Liver (tissue), 9 donors: ENCODE data around the gene TSPAN32. TPM values are rescaled to one million over a fixed set of nuclear protein-coding genes. Genes with fewer than 3 reads are reported as not detected.
A peak's percentile ranks its signal among the peaks of the same experiment; 100 is the strongest.

ENCODE experiments used
- DNase-seq: peaks from one replicate; pipeline ENCODE4 v3.0.0-alpha.2; 2017; ENCODE audit warnings: low spot score
- H3K27ac ChIP-seq, 2 donors: one replicate each; pipeline ENCODE4 v1.7.0; 2013; ENCODE audit warnings: inconsistent platforms in 2 of 2, low read length in 2 of 2, control low read depth in 1 of 2, low read depth in 1 of 2, mild to moderate bottlenecking in 1 of 2
- H3K27me3 ChIP-seq, 4 donors: one replicate each; pipeline versions ENCODE4 v1.6.1 to v1.7.0; 2013; ENCODE audit warnings: low read length in 3 of 4, inconsistent platforms in 1 of 4, mild to moderate bottlenecking in 1 of 4, moderate library complexity in 1 of 4; ENCODE audit not compliant: control insufficient read depth in 4 of 4, insufficient read depth in 4 of 4
- H3K36me3 ChIP-seq, 4 donors: one replicate each; pipeline versions ENCODE4 v1.6.1 to v1.7.0; 2013; ENCODE audit warnings: low read length in 3 of 4, mild to moderate bottlenecking in 3 of 4, low read depth in 1 of 4, moderate library complexity in 1 of 4; ENCODE audit not compliant: control insufficient read depth in 4 of 4, insufficient read depth in 3 of 4
- H3K4me1 ChIP-seq, 4 donors: one replicate each; pipeline versions ENCODE4 v1.6.1 to v1.7.0; 2013; ENCODE audit warnings: low read length in 3 of 4, mild to moderate bottlenecking in 3 of 4, moderate library complexity in 1 of 4; ENCODE audit not compliant: control insufficient read depth in 4 of 4, insufficient read depth in 4 of 4
- H3K4me3 ChIP-seq, 3 donors: one replicate each; pipeline versions ENCODE4 v1.6.1 to v1.7.0; 2013; ENCODE audit warnings: low read length in 3 of 3, control low read depth in 1 of 3, low read depth in 1 of 3, mild to moderate bottlenecking in 1 of 3
- H3K9ac ChIP-seq, 2 donors: one replicate each; pipeline ENCODE4 v1.7.0; 2013; ENCODE audit warnings: low read length in 2 of 2, mild to moderate bottlenecking in 2 of 2, moderate library complexity in 2 of 2, control low read depth in 1 of 2, low read depth in 1 of 2
- H3K9me3 ChIP-seq, 4 donors: one replicate each; pipeline versions ENCODE4 v1.6.1 to v1.7.0; 2013; ENCODE audit warnings: low read length in 3 of 4; ENCODE audit not compliant: control insufficient read depth in 4 of 4
- EGR1 ChIP-seq, 2 donors: IDR thresholded peaks; 2 replicates each; pipeline ENCODE4 v1.6.1; 2016 to 2018; ENCODE audit warnings: antibody characterized with exemption in 2 of 2, low read depth in 2 of 2
- FOXA1 ChIP-seq: IDR thresholded peaks from 2 replicates; pipeline ENCODE4 v1.6.1; 2016; ENCODE audit warnings: antibody characterized with exemption
- FOXA2 ChIP-seq: IDR thresholded peaks from 2 replicates; pipeline ENCODE4 v1.6.1; 2016; ENCODE audit warnings: antibody characterized with exemption
- GABPA ChIP-seq, 2 donors: IDR thresholded peaks in 1 of 2; conservative IDR thresholded peaks in 1 of 2; 2 replicates each; pipeline ENCODE4 v1.6.1; 2016; ENCODE audit warnings: antibody characterized with exemption in 2 of 2, mild to moderate bottlenecking in 1 of 2, moderate library complexity in 1 of 2
- HNF4A ChIP-seq, 2 donors: conservative IDR thresholded peaks; 2 replicates each; pipeline ENCODE4 v1.6.1; 2016; ENCODE audit warnings: antibody characterized with exemption in 2 of 2, mild to moderate bottlenecking in 2 of 2
- HNF4G ChIP-seq: IDR thresholded peaks from 2 replicates; pipeline ENCODE4 v1.6.1; 2016; ENCODE audit warnings: antibody characterized with exemption
- JUND ChIP-seq, 2 donors: IDR thresholded peaks; 2 replicates each; pipeline ENCODE4 v1.6.1; 2016; ENCODE audit warnings: antibody characterized with exemption in 2 of 2
- NR2F2 ChIP-seq: IDR thresholded peaks from 2 replicates; pipeline ENCODE4 v1.6.1; 2016; ENCODE audit warnings: antibody characterized with exemption
- RAD21 ChIP-seq, 2 donors: IDR thresholded peaks; 2 replicates each; pipeline ENCODE4 v1.6.1; 2016; ENCODE audit warnings: antibody characterized with exemption in 2 of 2, mild to moderate bottlenecking in 2 of 2
- RXRA ChIP-seq, 2 donors: IDR thresholded peaks; 2 replicates each; pipeline ENCODE4 v1.6.1; 2017 to 2018; ENCODE audit warnings: antibody characterized with exemption in 2 of 2, mild to moderate bottlenecking in 1 of 2
- SP1 ChIP-seq: IDR thresholded peaks from 2 replicates; pipeline ENCODE4 v1.6.1; 2018; ENCODE audit warnings: antibody characterized with exemption, mild to moderate bottlenecking
- TAF1 ChIP-seq: conservative IDR thresholded peaks from 2 replicates; pipeline ENCODE4 v1.6.1; 2016; ENCODE audit warnings: antibody characterized with exemption, mild to moderate bottlenecking
- YY1 ChIP-seq: IDR thresholded peaks from 2 replicates; pipeline ENCODE4 v1.6.1; 2016; ENCODE audit warnings: antibody characterized with exemption, mild to moderate bottlenecking
- WGBS: extraction: QIAGEN DNeasy Blood & Tissue Kit; methylation state at CpG from one replicate; pipeline ENCODE4 v1.1.7; 2013; 5-methylcytosine and 5-hydroxymethylcytosine counted together
- polyA plus RNA-seq, 2 donors: library from polyadenylated mRNA; stranded (reverse) in 1 of 2; unstranded in 1 of 2; fragments of 200-250 nt in 1 of 2; fragments of >200 nt in 1 of 2; fragmentation: Nextera tagmentation in 1 of 2; extraction: Ambion mirVana in 1 of 2; gene quantifications; one replicate each; pipeline versions ENCODE4 v1.2.1 to v1.2.3, GENCODE V29; 2013 to 2015
- total RNA-seq, 2 donors: library from RNA; depleted of rRNA; stranded (reverse); fragments of >200 nt; gene quantifications; one replicate each; pipeline ENCODE4 v1.2.3, GENCODE V29; 2014
- TF ChIP-seq, protein P1 (sequence below): fragments of 150-350 bp; IDR thresholded peaks from 2 replicates; pipeline ENCODE4 v1.5.1; 2017; ENCODE audit warnings: improper control_type of control experiment, low read depth, low read length; ENCODE audit not compliant: missing input control
- TF ChIP-seq, protein P2 (sequence below): IDR thresholded peaks from 2 replicates; pipeline ENCODE4 v1.6.1; 2016; ENCODE audit warnings: antibody characterized with exemption
- TF ChIP-seq, protein P3 (sequence below): IDR thresholded peaks from 2 replicates; pipeline ENCODE4 v1.6.1; 2016; ENCODE audit warnings: antibody characterized with exemption, mild to moderate bottlenecking
- TF ChIP-seq, protein P4 (sequence below): IDR thresholded peaks from 2 replicates; pipeline ENCODE4 v1.6.1; 2016; ENCODE audit warnings: antibody characterized with exemption
- donor health status: healthy.
- donor health status: healthy.
- donor health status: healthy.
- donor health status: healthy.
- donor health status: healthy.

TSPAN32 gene
- total and polyA plus RNA-seq, 4 donors = 0.25 to 71.4 (median 0.45) TPM

DNA sequence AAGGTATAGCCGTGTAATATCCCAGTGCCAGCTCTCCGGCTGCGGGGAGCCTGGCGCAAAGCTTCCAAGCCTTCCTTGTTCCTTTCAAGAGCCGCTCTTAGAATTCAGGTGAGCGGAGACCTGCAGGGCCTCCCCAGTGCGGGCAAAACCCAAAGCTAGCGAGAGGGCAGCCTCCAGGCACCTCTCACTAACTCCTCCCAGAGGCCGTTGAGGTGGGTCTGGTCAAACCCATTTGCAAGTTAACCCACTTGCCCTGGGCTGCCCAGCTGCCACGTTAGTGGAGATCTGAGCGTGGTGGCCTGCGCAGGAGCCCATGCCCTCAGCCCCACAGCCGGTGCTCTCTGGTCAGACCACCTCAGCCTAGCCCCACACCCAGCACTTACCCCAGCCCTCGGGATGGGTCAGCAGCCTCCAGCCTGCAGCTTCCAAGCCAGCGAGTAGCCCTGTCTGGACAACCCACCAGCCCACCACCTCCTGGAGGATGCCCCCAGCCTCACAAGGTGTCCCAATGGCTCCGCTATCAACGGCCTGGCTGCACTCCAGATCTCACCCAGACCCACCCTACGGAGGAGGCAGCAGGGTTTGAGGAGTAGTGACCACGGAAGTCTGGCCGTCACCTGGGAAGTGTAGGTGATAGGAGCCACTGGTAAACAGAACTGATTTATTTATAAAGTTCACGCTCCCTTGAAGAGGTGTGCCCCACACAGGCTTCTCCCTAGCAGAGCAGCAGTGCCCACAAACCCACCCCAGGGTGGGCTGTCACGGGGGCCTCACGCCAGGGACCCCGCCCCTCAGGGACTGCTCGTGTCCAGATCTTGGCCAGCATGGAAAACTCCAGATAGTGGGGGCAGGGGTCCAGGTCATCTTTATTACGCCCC lies 33.7 kb upstream of the TSPAN32 start:
- no peaks in the 10 kb centered on the region for H3K36me3 ChIP-seq
- peaks cover 6 to 27% (median 14%) of the 10 kb centered on the region in 4 donors for H3K4me1 ChIP-seq
- peak overlapping the region in 1 of 3 donors; percentile 61 for H3K4me3 ChIP-seq
- TF ChIP-seq, protein P1, sequence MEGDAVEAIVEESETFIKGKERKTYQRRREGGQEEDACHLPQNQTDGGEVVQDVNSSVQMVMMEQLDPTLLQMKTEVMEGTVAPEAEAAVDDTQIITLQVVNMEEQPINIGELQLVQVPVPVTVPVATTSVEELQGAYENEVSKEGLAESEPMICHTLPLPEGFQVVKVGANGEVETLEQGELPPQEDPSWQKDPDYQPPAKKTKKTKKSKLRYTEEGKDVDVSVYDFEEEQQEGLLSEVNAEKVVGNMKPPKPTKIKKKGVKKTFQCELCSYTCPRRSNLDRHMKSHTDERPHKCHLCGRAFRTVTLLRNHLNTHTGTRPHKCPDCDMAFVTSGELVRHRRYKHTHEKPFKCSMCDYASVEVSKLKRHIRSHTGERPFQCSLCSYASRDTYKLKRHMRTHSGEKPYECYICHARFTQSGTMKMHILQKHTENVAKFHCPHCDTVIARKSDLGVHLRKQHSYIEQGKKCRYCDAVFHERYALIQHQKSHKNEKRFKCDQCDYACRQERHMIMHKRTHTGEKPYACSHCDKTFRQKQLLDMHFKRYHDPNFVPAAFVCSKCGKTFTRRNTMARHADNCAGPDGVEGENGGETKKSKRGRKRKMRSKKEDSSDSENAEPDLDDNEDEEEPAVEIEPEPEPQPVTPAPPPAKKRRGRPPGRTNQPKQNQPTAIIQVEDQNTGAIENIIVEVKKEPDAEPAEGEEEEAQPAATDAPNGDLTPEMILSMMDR = no peak
- TF ChIP-seq SP1 = no peak
- no peak for TF ChIP-seq TAF1
- TF ChIP-seq NR2F2 = no peak
- TF ChIP-seq HNF4A (conservative IDR thresholded peaks at IDR 0.05) = no peak
- no peak for TF ChIP-seq FOXA2
- TF ChIP-seq GABPA (IDR thresholded peaks at IDR 0.05 in 1 of 2, conservative IDR thresholded peaks at IDR 0.05 in 1 of 2) = no peak
- TF ChIP-seq RXRA (IDR thresholded peaks at IDR 0.05) = no peak
- TF ChIP-seq EGR1 (IDR thresholded peaks at IDR 0.05; ENCODE audit: low read depth in 2 of 2) = no peak
- TF ChIP-seq, protein P2, sequence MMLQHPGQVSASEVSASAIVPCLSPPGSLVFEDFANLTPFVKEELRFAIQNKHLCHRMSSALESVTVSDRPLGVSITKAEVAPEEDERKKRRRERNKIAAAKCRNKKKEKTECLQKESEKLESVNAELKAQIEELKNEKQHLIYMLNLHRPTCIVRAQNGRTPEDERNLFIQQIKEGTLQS = no peak
- TF ChIP-seq, protein P3, sequence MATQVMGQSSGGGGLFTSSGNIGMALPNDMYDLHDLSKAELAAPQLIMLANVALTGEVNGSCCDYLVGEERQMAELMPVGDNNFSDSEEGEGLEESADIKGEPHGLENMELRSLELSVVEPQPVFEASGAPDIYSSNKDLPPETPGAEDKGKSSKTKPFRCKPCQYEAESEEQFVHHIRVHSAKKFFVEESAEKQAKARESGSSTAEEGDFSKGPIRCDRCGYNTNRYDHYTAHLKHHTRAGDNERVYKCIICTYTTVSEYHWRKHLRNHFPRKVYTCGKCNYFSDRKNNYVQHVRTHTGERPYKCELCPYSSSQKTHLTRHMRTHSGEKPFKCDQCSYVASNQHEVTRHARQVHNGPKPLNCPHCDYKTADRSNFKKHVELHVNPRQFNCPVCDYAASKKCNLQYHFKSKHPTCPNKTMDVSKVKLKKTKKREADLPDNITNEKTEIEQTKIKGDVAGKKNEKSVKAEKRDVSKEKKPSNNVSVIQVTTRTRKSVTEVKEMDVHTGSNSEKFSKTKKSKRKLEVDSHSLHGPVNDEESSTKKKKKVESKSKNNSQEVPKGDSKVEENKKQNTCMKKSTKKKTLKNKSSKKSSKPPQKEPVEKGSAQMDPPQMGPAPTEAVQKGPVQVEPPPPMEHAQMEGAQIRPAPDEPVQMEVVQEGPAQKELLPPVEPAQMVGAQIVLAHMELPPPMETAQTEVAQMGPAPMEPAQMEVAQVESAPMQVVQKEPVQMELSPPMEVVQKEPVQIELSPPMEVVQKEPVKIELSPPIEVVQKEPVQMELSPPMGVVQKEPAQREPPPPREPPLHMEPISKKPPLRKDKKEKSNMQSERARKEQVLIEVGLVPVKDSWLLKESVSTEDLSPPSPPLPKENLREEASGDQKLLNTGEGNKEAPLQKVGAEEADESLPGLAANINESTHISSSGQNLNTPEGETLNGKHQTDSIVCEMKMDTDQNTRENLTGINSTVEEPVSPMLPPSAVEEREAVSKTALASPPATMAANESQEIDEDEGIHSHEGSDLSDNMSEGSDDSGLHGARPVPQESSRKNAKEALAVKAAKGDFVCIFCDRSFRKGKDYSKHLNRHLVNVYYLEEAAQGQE = no peak
- TF ChIP-seq JUND (IDR thresholded peaks at IDR 0.05) = no peak
- no peak for TF ChIP-seq YY1
- TF ChIP-seq HNF4G = no peak
- no peak for TF ChIP-seq RAD21 (IDR thresholded peaks at IDR 0.05)
- TF ChIP-seq, protein P4, sequence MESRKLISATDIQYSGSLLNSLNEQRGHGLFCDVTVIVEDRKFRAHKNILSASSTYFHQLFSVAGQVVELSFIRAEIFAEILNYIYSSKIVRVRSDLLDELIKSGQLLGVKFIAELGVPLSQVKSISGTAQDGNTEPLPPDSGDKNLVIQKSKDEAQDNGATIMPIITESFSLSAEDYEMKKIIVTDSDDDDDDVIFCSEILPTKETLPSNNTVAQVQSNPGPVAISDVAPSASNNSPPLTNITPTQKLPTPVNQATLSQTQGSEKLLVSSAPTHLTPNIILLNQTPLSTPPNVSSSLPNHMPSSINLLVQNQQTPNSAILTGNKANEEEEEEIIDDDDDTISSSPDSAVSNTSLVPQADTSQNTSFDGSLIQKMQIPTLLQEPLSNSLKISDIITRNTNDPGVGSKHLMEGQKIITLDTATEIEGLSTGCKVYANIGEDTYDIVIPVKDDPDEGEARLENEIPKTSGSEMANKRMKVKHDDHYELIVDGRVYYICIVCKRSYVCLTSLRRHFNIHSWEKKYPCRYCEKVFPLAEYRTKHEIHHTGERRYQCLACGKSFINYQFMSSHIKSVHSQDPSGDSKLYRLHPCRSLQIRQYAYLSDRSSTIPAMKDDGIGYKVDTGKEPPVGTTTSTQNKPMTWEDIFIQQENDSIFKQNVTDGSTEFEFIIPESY = no peak
- TF ChIP-seq FOXA1 = no peak
- H3K9ac ChIP-seq = no peak overlapping the region
- no peaks in the 10 kb centered on the region for H3K9me3 ChIP-seq
- H3K27ac ChIP-seq = peak overlapping the region in 1 of 2 donors; percentile 23
- DNase-seq = peak; percentile 23
- WGBS = 70% methylated on average over 26 of the region's 26 CpGs
- H3K27me3 ChIP-seq = peaks cover 2 to 27% (median 2%) of the 10 kb centered on the region in 4 donors
